ENCODE data around the gene RPL27A.

The RPL27A gene

GRCh38 chr11:8682303-8683114 lies at the start of gene RPL27A, which contains the start of gene TRIM66:
Gene RPL27A (plus strand): TSS chr11:8682792. CDS start chr11:8682814, 22 bp downstream.
Gene TRIM66 (minus strand): TSS chr11:8682665. CDS start chr11:8672274, 10,391 bp downstream.
- DNase-seq: peak; percentile 98
- Histone ChIP-seq H3K9me3 (ENCODE audit: severe bottlenecking) (no peaks in the 10 kb centered on the region), H3K27me3 (ENCODE audit: insufficient read depth, low read depth, severe bottlenecking) (no peaks in the 10 kb centered on the region), H3K36me3 (peaks cover 48% of the 10 kb centered on the region), H3K27ac (peak within 1 kb of the TSS; percentile 97), H3K4me3 (ENCODE audit: low read depth, low read length) (peak within 1 kb of the TSS; percentile 86)
- TF ChIP-seq, protein P1, sequence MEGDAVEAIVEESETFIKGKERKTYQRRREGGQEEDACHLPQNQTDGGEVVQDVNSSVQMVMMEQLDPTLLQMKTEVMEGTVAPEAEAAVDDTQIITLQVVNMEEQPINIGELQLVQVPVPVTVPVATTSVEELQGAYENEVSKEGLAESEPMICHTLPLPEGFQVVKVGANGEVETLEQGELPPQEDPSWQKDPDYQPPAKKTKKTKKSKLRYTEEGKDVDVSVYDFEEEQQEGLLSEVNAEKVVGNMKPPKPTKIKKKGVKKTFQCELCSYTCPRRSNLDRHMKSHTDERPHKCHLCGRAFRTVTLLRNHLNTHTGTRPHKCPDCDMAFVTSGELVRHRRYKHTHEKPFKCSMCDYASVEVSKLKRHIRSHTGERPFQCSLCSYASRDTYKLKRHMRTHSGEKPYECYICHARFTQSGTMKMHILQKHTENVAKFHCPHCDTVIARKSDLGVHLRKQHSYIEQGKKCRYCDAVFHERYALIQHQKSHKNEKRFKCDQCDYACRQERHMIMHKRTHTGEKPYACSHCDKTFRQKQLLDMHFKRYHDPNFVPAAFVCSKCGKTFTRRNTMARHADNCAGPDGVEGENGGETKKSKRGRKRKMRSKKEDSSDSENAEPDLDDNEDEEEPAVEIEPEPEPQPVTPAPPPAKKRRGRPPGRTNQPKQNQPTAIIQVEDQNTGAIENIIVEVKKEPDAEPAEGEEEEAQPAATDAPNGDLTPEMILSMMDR (IDR thresholded peaks at IDR 0.05; ENCODE audit: low read depth, low read length): no peak

- no peaks in the 10 kb centered on the region for H3K9me3 ChIP-seq (ENCODE audit: severe bottlenecking)
- H3K27me3 ChIP-seq (ENCODE audit: insufficient read depth, low read depth, severe bottlenecking): no peaks in the 10 kb centered on the region
- no peaks in the 10 kb centered on the region for H3K36me3 ChIP-seq
- H3K4me3 ChIP-seq (ENCODE audit: low read depth, low read length): no peak overlapping the region
- DNase-seq: no peak
- no peak overlapping the region for H3K27ac ChIP-seq
- TF ChIP-seq, protein P1 (IDR thresholded peaks at IDR 0.05; ENCODE audit: low read depth, low read length): no peak
These were observed 48.1 kb upstream of the RPL27A start for GRCh38 chr11:8634498-8634897.

DNA sequence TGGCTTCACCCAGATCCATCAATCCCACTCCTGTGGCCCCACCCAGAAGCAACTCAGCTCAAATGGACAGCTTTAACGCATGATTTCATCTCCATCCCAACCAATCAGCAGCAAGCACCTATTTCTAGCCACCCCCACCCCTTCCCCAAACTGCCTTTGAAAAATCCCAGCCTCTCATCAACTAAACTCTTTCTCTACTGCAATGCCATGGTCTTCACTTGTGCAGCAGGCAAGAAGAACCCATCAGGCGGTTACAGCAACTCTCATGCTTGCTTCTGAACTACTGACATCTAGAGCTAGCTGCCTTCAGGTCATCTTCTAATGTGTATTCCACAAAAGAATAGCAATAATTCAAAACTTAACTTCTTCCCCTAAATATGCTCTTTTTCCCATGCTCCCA lies 46.5 kb upstream of the RPL27A start:
- no peaks in the 10 kb centered on the region for H3K36me3 ChIP-seq
- no peak for DNase-seq

DNA sequence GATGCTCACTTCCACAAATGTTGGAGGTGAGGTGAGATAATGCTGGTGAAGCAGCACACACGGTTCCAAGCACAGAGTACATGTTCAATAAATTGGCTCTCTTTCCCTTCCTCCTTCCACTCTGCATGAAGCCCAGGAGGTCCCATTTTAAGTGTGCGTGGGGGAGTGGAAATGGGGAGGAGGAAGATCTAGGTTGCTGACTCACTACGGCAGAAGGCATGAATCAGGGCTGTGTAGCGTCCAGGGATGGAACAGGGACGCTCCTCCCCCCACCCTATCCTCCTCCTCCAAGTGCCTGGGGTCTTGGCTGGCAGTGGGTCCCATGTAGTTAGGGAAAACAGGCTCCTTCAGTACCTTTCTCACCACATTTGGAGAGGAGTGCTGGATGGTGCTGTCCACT lies 44.3 kb upstream of the RPL27A start:
- no peak for DNase-seq
- no peaks in the 10 kb centered on the region for H3K9me3 ChIP-seq (ENCODE audit: severe bottlenecking)
- no peaks in the 10 kb centered on the region for H3K36me3 ChIP-seq
- no peak overlapping the region for H3K4me3 ChIP-seq (ENCODE audit: low read depth, low read length)
- TF ChIP-seq, protein P1 (IDR thresholded peaks at IDR 0.05; ENCODE audit: low read depth, low read length): no peak
- no peaks in the 10 kb centered on the region for H3K27me3 ChIP-seq (ENCODE audit: insufficient read depth, low read depth, severe bottlenecking)
- H3K27ac ChIP-seq: no peak overlapping the region

More for the DNA sequence above, 46.5 kb upstream of the RPL27A start:
- Histone ChIP-seq H3K4me3 (ENCODE audit: low read depth, low read length) (no peak overlapping the region), H3K27me3 (ENCODE audit: insufficient read depth, low read depth, severe bottlenecking) (no peaks in the 10 kb centered on the region), H3K27ac (no peak overlapping the region), H3K9me3 (ENCODE audit: severe bottlenecking) (no peaks in the 10 kb centered on the region)
- TF ChIP-seq, protein P1 (IDR thresholded peaks at IDR 0.05; ENCODE audit: low read depth, low read length): no peak

- no peak overlapping the region for H3K27ac ChIP-seq
- no peaks in the 10 kb centered on the region for H3K27me3 ChIP-seq (ENCODE audit: insufficient read depth, low read depth, severe bottlenecking)
- no peak for DNase-seq
- no peaks in the 10 kb centered on the region for H3K36me3 ChIP-seq
- TF ChIP-seq, protein P1 (IDR thresholded peaks at IDR 0.05; ENCODE audit: low read depth, low read length): no peak
- no peak overlapping the region for H3K4me3 ChIP-seq (ENCODE audit: low read depth, low read length)
- no peaks in the 10 kb centered on the region for H3K9me3 ChIP-seq (ENCODE audit: severe bottlenecking)
These were observed 42.9 kb upstream of the RPL27A start for GRCh38 chr11:8639655-8640054.

Measured in WERI-Rb-1 (cell line).